Activated CD4-positive, alpha-beta T cell treated with anti-CD3 and anti-CD28 coated beads for 48 hours (primary cell): ENCODE data around the gene GLI2.

ENCODE experiments used
- DNase-seq: peaks from one replicate; pipeline ENCODE4 v3.0.0-alpha.2; 2020

The GLI2 gene

DNA sequence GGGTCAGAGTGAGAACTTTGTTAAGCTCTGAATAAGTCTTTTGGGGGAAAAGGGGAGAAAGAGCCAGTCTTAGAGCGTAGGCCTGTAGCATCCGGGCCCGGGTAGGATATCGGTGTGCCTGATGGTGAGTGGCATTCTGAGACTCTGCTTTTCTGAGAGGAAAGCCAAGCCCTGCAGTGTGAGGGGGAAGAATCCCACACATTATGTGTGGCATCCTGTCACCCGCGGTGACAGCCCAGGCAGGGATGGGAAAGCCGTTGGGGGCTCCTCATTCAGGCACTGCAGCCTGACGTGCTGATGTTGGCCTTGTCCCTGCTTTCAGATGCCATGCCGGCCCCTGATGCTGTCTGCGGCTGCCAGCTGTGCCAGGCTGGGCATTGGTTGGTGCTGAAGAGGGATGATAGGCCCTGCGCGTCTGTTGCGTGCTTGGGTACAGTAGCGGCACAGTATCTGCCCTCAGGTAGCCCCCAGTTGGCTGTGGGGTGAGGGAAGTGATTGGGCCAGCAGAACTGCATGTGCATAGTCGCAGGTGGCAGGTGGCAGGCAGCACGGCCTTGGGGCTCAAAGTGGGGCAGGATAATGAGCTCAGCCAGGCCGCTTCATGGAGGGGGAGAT lies 37.6 kb downstream of the GLI2 start:
- no peak for DNase-seq

DNA sequence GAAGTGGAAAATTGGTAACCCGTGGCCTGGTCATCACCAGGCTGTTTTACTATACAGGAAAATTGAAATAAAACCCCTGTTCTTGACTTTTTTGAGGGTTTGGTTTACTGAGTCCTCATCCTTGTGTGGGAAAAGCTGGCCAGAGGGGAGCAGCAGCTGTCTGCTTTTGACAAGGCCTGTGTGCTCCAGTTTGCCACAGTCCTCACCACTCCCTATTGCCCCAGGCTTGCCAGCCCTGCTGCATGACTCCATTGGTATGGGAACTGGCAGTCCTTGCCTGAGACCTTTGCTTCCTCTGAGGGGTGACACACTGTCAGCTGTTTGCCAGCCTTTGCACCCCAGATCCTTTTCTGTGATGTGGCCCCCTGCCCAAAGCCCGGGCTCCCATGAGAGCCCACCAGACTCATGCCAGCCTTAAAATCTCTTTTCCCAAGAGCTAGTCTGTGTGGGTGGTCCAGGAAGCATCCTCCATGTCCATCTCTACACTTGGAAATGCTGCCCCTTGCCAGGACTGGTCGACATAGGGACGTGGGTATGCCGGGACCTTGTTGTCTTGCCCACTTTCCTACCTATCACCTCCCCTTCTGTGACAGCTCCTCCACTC lies 39.0 kb downstream of the GLI2 start:
- no peak for DNase-seq

DNA sequence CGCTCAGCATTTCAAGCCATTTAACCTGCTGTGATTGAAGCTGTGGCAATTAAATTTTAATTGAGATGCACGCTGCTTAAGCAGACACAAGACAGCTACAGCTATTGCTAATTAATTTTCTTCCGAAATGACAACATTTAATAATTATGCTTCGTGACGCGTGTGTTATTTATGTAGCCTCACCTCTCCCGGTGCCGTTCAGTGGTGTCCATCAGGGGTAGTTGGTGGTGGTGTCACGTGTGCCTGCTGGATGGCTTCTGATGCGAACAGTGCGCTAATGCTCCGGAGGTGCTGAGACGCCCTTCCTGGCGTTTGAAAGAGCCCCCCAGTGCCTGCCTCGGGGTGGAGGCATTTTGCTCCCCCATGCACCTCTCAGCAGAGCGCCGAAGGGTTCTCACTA lies 39.5 kb downstream of the GLI2 start:
- no peak for DNase-seq

DNA sequence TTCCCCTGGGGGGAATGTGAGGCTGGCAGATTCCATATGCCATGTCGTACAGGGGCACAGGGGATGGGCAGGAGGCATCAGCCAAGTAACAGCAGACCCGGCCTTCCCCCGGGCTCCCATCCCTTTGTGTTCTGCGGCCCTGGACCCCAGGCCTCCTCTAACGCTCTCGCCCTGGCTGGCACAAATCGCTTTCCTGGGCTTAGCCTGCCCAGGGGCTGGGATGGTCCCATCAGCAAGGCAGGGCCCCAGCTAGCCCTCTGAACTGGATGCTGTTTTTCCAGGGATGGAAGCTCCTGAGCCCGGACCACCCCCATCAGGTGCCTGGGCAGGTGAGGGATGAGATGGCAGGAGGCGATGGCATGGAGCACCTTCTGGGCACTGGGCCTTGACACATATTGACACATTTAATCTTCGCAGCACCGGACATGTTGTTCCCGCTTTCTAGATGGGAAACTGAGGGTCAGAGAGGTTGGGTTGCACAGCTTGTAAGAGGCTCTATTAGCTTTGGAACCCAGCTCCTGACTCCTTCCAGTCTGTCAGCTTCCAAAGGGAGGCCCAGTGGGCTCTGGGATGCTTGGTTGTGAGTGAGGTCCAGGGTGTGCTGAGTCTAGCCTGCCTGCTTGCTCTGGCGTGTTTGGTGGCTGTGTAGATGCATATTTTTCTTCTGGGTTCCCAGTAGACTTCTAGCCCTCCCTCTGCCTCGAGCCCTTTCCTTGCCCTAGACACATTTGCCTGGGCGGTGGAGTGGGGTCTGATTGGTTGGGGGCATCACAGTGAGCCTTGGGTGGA lies 40.3 kb downstream of the GLI2 start:
- DNase-seq, result no peak

DNA sequence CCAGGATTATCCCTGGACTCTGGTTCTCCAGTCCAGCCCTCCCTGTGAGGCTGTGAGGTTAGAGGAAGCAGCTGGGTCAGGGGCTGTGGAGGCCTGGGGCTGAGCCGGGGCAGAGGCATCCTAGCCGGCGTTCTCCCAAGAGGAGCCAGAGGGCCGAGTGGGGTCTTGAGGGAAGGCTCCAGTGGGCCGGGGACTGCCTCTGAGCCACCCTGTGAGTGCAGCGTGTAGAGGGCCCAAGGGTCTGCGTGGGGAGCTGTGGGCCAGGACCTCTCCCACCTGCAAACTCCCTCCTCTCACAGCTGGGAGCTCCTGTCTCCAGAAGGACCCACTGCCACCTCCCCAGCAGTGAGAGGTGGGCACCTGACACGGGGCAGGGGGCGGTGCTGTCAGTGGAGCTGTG lies 41.0 kb downstream of the GLI2 start:
- DNase-seq, result no peak

DNA sequence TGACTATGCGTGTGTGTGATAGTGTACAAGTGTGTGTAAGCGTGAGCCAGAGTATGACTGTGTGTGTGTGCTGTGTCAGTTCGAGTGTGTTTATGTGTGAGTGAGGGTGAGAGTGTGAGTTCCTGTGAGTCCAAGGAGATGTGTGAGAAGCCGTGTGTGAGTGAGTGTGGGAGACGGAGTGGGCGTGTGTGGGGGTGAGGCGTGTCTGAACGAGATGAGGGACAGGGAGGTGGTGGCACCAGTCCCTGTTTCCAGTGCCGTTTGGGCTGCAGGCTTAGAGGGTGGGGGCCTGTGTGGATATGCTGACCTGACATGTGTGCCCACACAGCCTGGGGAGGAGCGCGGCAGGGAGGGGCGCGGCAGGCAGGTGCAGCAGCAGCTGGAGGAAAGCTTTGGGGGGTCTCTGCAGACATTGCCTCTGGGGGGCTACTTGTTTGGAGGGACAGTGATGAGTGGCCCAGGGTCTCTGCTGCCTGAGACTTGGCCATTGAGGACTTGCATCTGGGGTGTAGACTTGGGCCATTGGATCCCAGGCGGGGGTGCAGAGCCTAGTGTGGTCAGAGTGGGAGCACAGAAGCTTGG lies 41.6 kb downstream of the GLI2 start:
- no peak for DNase-seq

DNA sequence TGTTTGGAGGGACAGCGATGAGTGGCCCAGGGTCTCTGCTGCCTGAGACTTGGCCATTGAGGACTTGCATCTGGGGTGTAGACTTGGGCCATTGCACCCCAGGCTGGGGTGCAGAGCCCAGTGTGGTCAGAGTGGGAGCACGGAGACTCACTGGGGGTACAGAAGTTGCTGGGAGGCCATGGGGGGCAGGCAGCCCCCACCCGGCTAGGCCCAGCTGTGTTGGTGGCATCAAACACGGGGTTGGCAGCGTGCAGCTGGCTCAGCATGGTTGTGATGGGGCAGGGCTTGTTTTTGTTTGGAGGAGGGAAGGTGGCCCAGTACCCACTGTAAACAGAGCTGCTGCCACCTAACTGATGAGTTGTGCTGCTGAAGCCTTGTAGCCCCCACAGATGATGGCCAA lies 42.1 kb downstream of the GLI2 start:
- no peak for DNase-seq

DNA sequence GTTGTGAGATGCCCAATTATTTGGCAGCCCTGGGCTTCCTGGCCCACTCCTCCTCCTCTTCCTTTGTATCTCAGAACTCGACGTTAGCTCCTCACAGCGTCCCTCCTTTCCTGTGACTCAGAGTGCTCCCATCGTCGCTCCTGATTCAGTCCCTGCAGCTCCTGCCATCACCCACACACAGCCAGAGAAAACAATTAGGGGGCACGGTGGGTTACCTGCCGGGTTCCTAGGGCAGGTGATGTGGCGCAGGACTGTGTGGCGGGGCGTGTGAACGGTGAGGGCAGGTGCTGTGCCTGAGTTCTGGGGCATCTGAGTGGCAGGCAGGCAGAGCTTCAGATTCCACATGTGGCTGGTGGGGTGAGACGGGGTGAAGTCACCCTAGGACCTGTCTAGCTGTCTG lies 42.6 kb downstream of the GLI2 start:
- DNase-seq, result no peak

DNA sequence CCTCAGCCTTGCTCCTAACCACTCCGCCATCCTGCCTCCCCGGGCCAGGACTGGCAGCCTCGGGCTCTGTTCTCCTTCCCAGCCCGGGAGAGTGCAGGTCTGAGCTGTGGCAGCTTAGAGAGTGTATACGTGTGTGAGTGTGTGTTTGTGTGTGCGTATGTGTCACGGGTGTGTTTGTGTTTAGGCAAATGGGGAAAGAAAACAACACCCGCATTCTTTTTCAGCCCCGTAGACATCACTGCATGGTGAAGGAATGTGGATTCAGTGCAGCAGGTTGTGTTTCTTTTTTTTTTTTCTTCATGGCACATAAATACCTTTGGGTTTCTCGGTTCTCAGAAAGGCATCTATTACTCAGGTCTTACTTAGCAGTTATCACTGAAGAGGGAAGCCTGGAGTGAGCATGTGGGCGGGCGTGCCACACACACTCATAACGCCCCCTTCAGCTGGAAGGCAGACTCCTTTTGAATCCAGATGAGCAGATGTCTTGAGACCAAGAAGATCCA lies 44.2 kb downstream of the GLI2 start:
- peak; percentile 21 for DNase-seq

DNA sequence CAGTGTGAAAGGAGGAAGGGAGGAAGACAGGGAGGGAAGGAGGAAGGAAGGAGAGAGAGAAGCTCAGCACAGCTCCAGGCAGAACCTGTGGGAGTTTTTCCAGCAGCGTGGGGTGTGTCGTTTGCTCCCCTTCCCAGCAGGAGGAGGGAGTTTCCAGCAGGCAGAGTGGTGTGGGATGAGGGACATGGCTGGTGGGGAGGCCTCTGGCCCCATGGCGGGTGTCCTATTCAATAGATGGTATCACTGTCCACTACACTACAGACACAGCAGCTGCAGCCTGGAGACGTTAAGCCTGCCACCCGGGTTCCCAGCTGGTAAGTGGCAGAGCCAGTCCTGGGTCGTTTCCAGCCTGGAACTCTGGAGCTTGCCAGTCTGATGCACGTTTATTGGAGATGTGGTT lies 44.7 kb downstream of the GLI2 start:
- DNase-seq, result no peak

DNA sequence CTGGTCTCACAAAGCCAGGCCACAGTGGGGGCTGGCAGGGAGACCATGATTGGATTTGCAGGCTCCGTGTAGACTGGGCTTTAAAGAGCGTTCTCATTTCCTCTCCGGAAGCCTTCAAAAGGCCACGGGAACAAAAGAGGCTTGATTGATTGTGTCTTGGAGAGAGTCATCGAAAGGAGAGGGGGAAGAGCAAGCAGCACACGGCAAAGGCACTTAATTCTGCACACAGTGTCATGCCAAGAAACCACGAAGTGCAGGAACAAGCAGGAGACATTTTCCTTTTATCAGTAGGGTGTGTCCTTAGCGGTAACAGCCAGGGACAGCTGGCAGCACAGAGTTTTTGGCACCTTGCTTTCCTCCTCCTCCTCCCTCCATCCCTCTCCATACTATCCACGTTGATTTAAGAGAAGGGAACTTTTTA lies 47.7 kb downstream of the GLI2 start:
- DNase-seq, result no peak

DNA sequence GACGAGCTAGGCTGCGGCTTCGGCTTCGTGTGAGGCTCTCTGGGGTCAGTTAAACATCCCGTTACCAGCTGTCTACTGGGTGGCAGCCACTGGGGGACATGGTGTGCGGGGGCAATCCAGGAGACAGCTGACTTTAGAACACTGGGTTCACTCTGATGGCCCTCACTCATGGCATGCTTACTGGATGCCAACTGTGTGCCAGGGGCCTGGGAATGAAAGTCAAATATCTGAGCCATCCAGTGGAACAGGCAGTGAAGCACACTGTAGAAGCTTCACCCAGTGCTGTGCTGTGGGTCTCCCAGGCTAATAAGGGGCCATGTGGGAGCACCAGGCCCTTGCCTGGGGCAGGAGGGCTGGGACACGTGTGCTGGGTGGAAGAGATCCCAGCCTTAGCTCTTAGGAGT lies 48.3 kb downstream of the GLI2 start:
- no peak for DNase-seq
